ENCODE data around the gene SFXN1. TPM values are rescaled to one million over a fixed set of nuclear protein-coding genes. Genes with fewer than 3 reads are reported as not detected.

Gene SFXN1
- total RNA-seq, 2 experiments from 2014 or later: 133 to 138 TPM

- H3K4me3 Mint-ChIP-seq: no peak overlapping the region
- DNase-seq (peak in 3 of 14 experiments; percentile 21 to 29 (median 25)), ATAC-seq (ENCODE audit: poor library complexity) (no peak)
- H3K27me3 ChIP-seq (ENCODE audit: control insufficient read depth in 1 of 2, insufficient read depth in 2 of 2, low read length in 2 of 2): no peaks in the 10 kb centered on the region
- intact Hi-C loops (cut with DNase I, micrococcal nuclease): loop anchor here (1.0 to 2.0 kb wide), 2 partner anchors 123 to 183 kb away; partner anchors contain the start of gene HRH2 (in 1 of the 2)
- H3K9me3 Mint-ChIP-seq: no peaks in the 10 kb centered on the region
- TF ChIP-seq CTCF (IDR thresholded peaks at IDR 0.05): no peak
- H3K27ac Mint-ChIP-seq: no peak overlapping the region
- ChIA-PET POLR2A (no interaction called here), CTCF (interaction anchor here (0.5 to 2.6 kb wide), 6 partner anchors 10 to 194 kb away, joined by 3 to 31 read pairs (median 22); no protein-coding TSS in a partner anchor)
- no peaks in the 10 kb centered on the region for H3K9me3 ChIP-seq (ENCODE audit: control insufficient read depth in 1 of 2, insufficient read depth in 1 of 2, low read length in 2 of 2)
- peaks cover 24% of the 10 kb centered on the region for H3K4me1 Mint-ChIP-seq (ENCODE audit: low read depth)
- H3K4me1 ChIP-seq (ENCODE audit: insufficient read depth, low read length): peaks cover 16% of the 10 kb centered on the region
- no peak overlapping the region for H3K4me3 ChIP-seq (ENCODE audit: low read length)
- H3K27me3 Mint-ChIP-seq: no peaks in the 10 kb centered on the region
- H3K36me3 Mint-ChIP-seq (ENCODE audit: low read depth): peaks cover 8% of the 10 kb centered on the region
- H3K36me3 ChIP-seq (ENCODE audit: insufficient read depth, low read length): peaks cover 5% of the 10 kb centered on the region
- H3K27ac ChIP-seq (ENCODE audit: low read depth in 1 of 2, low read length in 2 of 2): no peak overlapping the region
Measured at GRCh38 chr5:175535796-175536195, 57.4 kb downstream of the SFXN1 start.

GRCh38 chr5:175538576-175538975, 60.2 kb downstream of the SFXN1 start:
- no peak for TF ChIP-seq CTCF (IDR thresholded peaks at IDR 0.05)
- intact Hi-C loops (cut with DNase I, micrococcal nuclease): no loop called here
- Mint-ChIP-seq H3K27ac (no peak overlapping the region), H3K4me1 (ENCODE audit: low read depth) (peaks cover 24% of the 10 kb centered on the region), H3K36me3 (ENCODE audit: low read depth) (no peaks in the 10 kb centered on the region), H3K27me3 (no peaks in the 10 kb centered on the region), H3K4me3 (no peak overlapping the region), H3K9me3 (no peaks in the 10 kb centered on the region)
- H3K9me3 ChIP-seq (ENCODE audit: control insufficient read depth in 1 of 2, insufficient read depth in 1 of 2, low read length in 2 of 2): no peaks in the 10 kb centered on the region
- H3K36me3 ChIP-seq (ENCODE audit: insufficient read depth, low read length): no peaks in the 10 kb centered on the region
- ATAC-seq (ENCODE audit: poor library complexity): no peak
- no peak overlapping the region for H3K4me3 ChIP-seq (ENCODE audit: low read length)
- peaks cover 16% of the 10 kb centered on the region for H3K4me1 ChIP-seq (ENCODE audit: insufficient read depth, low read length)
- DNase-seq: no peak
- H3K27me3 ChIP-seq (ENCODE audit: control insufficient read depth in 1 of 2, insufficient read depth in 2 of 2, low read length in 2 of 2): no peaks in the 10 kb centered on the region
- ChIA-PET CTCF (no interaction called here), POLR2A (no interaction called here)
- H3K27ac ChIP-seq (ENCODE audit: low read depth in 1 of 2, low read length in 2 of 2): no peak overlapping the region

GRCh38 chr5:175539936-175540335, 61.6 kb downstream of the SFXN1 start:
- POLR2A ChIA-PET: no interaction called here
- no peak for ATAC-seq (ENCODE audit: poor library complexity)
- CTCF ChIA-PET: no interaction called here
- intact Hi-C loops (cut with DNase I, micrococcal nuclease): no loop called here
- Mint-ChIP-seq H3K9me3 (no peaks in the 10 kb centered on the region), H3K4me3 (no peak overlapping the region), H3K27ac (no peak overlapping the region), H3K27me3 (no peaks in the 10 kb centered on the region), H3K4me1 (ENCODE audit: low read depth) (peaks cover 16% of the 10 kb centered on the region), H3K36me3 (ENCODE audit: low read depth) (no peaks in the 10 kb centered on the region)
- Histone ChIP-seq H3K4me1 (ENCODE audit: insufficient read depth, low read length) (peaks cover 5% of the 10 kb centered on the region), H3K27me3 (ENCODE audit: control insufficient read depth in 1 of 2, insufficient read depth in 2 of 2, low read length in 2 of 2) (no peaks in the 10 kb centered on the region), H3K27ac (ENCODE audit: low read depth in 1 of 2, low read length in 2 of 2) (no peak overlapping the region), H3K36me3 (ENCODE audit: insufficient read depth, low read length) (no peaks in the 10 kb centered on the region), H3K9me3 (ENCODE audit: control insufficient read depth in 1 of 2, insufficient read depth in 1 of 2, low read length in 2 of 2) (no peaks in the 10 kb centered on the region), H3K4me3 (ENCODE audit: low read length) (no peak overlapping the region)
- no peak for TF ChIP-seq CTCF (IDR thresholded peaks at IDR 0.05)
- no peak for DNase-seq

Data from CD4-positive, alpha-beta T cell (primary cell).